AG08396 (cell line): ENCODE results near the gene ATP10A.
"Not testable (repeated sequence)": the region's sequence is repeated elsewhere in the genome, so short reads cannot be mapped to it uniquely, and the experiment has no call there.

ENCODE experiments used
- DNase-seq: peaks from one replicate; pipeline ENCODE4 v3.0.0; 2012; ENCODE audit warnings: low spot score, mixed read lengths

Gene ATP10A

DNA sequence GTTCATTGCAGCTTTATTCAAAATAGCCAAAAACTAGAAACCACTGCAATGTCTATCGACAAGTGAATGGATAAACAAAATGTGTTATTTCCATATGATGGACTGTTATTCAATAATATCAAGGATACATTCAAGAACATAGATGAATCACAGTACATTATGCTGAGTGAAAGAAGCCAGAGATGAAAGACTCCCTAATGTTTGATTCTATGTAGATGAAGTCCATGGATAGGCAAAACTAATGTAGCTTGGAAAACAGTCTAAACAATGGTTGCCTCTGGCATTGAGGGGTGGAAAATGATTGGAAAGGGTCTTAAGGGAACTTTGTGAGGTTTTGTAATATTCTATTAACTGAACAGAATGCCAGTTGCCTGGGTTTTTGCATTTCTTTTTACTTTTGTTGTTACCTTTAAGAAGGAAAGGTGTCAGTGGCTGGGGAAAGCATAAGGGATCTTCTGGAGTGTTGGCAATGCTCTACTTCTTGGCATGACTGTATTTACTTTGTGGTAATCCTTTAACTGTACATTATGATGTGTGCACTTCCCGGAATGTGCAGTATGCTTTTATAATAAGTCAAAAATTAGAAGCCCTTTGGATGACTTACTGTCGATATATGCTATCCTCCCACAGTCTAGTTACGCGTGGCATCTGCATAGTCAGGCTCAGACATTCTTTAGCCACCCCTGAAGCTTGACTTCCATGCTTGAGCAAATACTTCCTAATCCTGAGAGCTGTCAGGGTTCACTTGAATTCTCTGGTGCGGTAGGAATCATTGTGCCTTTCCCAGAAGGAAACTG, 20.5 kb upstream of the ATP10A start:
- DNase-seq: peak; percentile 68

DNA sequence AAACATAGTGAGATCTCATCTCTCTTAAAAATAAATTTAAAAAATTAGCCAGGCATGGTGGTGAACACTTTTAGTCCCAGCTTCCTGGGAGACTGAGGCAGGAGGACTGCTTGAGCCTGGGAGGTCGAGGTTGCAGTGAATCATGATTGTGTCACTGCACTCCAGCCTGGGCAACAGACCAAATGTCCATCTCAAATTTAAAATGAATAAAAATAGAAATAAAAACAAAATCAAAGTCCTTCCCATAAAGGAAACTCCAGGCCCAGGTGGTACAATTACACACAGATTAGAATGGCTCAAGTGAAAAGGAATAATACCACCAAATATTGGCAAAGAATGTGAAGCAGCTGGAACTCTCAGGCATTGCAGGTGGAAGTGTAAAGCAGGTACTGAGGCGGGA, 19.3 kb upstream of the ATP10A start:
- no peak for DNase-seq

DNA sequence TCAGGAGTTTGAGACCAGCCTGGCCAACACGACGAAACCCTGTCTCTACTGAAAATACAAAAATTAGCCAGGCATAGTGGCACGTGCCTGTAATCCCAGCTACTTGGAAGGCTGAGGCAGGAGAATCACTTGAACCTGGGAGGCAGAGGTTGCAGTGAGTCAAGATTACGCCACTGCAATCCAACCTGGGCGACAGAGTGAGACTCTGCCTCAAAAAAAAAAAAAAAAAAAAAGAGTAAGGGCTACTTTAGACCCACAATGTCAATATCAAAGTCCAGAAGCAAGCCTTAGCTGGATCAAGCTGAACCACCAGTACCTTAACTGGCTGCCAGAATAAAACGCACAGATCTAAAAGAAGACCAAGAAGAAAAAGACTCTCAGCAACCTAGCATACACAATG, 17.8 kb upstream of the ATP10A start:
- not testable (repeated sequence) for DNase-seq

DNA sequence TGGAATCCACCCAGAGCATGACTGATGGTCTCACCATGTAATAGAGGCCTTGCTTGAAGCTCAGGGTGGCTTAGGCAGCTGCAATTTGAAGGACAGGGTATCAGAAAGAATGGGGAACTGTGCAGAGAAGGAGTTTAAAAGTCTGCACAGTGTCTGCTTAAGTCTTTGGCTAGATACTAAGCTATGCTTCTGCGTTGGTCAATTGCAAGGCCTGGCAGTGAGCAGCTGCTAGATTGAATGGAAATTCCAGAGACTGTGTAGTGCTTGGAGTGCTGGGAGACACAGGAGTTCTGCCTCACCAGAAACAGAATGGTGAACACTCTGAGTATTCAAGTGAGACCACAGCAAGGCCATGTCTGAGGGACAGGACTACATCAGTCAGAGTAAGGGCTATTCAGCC, 17.3 kb upstream of the ATP10A start:
- DNase-seq: no peak

DNA sequence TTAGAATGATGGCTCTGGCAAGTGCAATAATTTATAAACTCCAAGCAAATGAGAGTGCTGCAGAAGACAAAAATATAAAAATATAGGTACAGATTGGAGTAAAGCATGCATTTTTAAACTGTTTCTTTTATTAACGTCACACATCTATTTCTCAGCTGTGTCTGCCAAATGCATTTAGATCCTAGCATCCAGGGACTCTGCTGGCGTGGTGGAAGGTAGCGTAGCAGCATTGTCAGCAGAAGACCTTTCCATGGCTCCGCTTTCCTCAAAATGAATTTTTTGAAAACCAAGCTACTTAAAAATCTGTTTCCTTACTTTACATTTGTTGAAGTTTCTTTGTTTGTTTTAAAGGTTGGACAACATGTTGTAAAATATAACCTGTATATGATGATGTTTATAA, 16.3 kb upstream of the ATP10A start:
- DNase-seq: no peak

DNA sequence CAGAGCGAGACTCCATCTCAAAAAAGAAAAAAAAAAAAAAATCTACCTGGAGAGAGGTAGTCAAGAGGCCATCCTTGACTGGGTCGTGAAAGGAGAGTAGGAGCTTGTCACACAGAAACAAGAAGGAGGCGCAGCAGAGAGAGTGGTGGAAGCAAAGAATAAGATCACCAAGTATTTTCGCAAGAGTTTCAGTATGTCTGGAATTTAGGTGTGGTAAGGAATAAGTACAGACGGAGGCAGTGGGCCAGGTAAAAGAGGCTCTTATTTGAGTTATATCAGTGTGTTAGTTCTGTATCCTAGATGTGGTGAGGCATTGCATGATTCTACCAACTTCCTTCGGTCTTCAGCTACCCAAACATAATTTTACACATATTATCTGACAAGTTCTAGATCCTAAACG, 14.6 kb upstream of the ATP10A start:
- no peak for DNase-seq

DNA sequence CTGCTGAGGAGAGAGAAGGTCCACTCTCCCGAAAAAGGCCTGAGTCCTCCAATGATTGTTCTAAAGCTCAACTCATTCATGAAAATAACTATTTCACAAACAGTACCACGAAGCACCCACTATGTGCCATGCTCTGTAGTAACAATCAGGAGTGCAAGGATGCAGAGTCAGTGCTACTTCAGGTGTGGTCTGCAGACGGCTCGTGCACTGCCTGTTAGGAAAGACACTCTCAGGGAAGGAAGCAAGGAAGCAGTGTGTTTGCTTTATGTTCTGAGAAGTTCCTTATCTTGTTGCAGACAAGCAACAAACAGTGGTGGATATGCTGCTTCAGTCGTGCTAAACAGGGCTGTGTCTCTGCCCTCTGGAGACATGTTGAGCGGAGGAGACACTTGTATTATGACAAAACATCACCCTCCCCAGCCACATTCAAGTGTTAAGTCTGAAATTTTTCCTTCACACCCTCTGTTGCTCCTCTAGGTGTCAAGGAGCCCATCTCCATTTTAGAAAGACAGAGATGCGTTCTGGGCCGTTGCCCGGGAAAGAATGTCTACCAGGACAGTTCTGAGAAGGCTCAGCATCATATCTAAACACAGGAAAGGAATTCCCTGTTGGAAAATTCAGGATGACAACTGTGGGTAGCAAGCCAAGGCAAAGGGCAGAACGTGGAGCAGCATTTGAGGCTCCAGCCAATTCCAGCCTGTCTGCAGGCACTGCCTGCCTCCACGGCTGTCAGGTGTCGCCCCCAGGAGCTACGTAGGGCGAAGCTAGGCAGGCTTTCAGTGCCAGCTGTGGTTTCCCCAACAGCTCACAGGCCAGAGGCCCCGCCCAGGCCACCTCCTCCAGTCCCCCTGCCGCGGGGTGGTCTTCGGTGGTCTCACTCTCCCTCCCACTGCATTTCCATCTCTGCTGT, 13.4 kb upstream of the ATP10A start:
- no peak for DNase-seq

DNA sequence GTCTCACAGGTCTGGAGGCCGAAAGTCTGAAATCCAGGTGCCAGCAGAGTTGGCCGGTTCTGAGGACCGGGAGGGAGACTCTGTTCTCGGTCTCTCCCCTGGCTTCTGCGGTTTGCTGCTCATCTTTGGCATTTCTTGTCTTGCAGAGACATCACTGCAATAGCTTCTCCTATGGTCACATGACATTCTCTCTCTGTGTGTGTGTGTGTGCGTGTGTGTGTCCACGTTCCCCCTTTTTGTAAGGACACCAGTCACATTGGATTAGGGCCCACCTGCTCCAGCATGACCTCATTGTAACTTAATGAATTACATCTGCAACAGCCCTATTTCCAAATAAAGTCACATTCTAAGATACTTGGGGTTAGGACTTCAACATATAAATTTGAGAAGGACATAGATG, 12.4 kb upstream of the ATP10A start:
- no peak for DNase-seq

DNA sequence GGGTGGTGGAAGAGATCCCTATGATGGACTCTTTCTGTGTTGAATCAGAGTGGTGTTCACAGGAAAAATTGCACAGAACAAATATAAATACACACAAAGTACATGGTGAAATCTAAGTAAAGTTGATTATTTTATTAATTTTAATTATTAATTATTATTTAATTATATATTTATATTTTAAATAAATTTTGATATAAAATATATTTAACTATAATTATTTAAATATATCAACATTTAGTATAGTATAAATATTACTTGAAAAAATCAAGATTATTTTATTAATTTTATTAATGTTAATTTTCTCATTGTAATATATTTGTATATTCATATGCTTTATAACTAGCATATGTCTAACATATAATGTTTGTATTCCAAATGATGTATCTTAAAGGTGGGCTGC, 11.3 kb upstream of the ATP10A start:
- DNase-seq: no peak

DNA sequence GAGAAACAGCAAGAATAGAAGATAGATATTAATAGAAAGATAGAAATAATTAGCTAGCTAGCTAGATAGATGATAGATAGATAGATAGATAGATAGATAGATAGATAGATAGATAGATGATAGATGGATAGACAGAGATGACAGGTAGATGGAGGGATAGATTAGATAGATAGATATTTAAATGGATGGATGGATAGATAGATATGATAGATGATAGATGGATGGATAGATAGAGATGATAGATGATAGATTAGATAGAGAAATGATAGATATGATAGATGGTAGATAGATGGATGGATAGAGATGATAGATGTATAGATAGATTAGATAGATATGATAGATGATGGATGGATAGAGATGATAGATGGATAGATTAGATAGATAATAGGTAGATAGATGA, 8.3 kb upstream of the ATP10A start:
- no peak for DNase-seq

DNA sequence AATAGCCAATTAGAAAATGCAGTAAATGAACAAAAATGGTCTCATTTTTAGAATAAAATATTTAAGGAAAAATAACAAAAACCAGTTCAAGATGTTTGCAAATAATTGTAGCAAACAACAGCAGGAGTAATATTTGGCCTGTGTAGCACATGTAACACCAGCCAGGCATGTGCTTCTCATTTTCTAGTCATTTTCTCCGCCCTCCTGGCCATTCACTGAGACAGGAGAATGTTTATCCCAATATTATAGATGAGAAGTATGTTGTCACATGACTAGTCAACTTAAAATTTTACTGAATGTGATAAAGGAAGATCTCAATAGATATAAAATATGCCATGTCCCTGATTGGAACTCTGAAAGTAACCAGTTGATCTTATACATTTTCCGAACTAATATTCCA, 7.8 kb upstream of the ATP10A start:
- no peak for DNase-seq

DNA sequence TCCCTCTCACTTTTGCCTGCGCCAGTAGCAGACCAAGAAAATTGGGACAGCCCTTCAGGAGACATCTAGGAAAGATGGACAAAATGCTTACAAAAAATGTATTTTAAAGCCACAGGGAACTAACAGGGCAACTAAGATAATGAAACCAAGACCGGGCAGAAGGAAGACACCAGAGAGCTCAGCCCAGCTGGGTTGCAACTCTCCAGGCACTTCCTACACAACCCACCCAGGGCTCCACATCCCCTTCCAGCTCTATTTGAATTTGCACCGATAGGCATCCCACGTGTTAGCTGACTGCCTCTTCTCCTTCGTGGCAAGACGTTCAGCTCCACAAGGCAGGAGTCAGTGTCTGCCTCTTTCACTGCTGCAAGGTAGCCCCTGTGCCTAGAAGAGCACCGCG, 6.6 kb upstream of the ATP10A start:
- DNase-seq: no peak

DNA sequence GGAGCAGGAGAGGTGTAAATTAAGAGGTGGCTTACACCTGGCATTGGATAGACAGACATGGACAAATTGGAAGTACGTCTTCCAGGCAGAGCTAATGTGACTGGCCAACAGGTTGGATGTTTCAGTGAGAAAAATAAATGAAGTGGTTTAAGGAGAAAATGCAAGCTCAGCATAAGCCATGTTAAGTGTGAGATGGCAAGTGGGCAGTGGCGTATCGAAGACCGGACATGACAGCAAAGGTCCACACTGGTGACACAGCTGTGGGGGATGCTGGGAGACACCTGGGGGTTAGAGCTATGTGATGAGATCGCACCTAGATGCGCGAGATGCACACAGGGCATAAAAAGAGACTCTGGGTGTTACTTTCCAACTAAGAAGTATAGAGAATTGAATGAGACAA, 3.7 kb upstream of the ATP10A start:
- no peak for DNase-seq

DNA sequence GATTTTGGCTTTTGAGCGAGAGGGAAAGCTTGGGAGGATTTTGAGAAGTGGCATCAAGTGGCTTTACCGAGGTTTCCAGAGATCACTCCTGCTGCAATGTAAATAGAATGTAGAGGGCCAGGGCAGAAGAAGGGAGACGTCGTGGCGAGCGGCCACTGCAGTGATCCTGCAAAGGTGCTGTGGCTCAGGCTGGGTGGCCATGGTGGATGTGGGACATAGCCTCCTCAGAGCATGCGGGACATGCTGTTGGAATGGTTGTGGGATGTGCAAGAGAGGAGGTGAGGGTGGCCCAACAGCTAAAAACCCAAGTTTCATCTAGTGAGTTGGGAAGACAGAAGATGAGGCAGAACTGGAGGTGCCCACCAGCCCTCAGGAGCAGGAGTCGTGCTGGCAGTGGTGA, 3.1 kb upstream of the ATP10A start:
- DNase-seq: no peak

DNA sequence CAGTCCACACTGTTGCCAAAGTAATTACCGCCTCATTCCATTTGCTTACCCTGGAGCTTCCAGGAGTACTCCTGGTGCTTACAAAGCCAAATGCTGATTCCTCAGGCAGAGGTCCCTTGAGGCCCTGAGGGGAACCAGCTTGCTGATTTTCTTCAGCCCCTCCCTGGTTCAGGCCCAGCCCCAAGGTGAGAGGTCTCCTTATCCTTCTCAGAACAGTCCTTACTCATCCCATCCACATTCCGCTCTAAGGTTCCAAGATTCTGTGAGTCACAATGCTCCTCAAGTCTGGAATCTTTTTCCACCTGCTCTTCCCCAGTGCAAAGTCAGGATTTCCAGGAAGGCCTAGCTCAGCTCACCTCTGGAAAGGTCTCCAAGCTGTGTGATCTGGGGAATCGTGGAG, 1.8 kb upstream of the ATP10A start:
- no peak for DNase-seq

DNA sequence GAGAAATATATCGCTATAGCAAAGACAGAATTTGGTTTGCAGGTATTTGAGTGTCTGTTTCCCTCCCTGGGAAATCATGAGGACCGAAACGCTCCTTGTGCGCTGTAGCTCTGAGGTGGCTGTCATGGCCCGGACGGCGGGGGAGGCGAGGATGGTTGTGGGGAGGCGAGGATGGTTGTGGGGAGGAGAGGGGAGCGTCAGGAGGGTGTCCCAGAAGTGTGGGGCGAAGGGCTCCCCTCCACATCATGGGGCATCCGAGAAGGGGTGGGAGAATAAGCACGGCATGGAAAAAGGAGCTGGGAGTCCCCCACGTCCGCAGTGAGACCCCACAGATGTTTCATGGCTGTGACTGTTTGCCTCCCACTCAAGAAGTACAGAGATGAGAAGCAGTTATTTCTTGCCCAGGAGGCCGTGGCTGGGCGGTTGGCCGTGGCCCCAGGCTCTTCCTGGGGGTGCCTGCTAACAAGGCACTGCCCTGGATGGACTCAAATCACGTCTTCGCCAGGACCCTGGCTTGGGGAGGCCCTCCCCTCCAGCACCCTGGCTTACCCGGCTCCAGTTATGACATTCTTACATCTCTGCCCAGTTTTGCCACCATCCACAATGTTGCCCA, 947 bp upstream of the ATP10A start:
- no peak for DNase-seq

DNA sequence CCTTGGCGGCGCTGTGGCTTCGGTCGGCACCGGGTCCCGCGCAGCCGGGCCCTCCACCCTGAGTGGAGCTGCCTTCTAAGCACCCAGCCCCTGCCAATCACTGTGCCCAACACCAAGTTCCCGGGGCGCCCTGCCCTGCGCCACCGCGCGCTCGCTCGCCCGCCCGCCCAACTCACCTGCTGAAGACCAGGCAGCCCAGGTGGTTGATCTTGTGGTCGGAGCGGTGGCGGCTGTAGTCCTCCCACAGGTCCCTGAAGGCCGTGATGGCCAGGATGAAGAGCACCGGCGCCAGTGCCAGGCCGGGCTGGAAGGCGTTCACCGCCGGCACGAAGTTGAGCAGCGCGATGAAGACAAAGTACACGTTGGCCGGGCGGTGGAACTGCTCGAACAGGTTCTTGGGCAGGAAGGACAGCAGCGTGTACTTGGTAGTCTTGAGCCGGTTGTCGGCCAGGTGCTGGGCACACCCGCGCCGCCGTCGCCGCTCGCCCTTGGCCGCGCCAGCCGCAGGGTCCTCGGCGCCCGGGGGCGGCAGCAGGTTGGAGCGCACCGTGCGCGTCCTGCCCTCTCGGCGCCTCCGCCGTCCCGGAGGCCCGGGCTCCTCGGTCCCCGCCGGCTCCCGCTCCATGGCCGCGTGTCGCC, 536 bp downstream of the ATP10A start:
- DNase-seq: peak; percentile 45

DNA sequence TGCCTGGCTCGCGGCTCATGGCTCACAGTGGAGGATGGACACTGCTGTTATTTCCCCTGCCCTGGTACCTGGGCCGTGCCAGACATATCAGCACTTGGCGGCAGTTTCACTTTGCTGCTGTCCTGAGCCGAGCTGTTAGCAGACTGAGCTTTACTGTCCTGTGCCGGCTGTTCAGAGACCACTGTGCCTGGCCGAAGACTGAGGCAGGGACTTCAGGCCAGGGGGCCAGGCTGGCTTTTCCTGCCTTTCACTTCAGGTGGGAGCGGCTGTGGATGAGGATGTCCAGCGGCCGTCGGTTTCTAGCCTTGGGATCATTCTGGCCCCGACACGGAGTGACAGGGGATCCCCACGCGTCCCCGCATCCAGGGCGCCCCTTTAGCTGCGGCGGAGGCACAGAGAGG, 1.1 kb downstream of the ATP10A start:
- peak; percentile 53 for DNase-seq

DNA sequence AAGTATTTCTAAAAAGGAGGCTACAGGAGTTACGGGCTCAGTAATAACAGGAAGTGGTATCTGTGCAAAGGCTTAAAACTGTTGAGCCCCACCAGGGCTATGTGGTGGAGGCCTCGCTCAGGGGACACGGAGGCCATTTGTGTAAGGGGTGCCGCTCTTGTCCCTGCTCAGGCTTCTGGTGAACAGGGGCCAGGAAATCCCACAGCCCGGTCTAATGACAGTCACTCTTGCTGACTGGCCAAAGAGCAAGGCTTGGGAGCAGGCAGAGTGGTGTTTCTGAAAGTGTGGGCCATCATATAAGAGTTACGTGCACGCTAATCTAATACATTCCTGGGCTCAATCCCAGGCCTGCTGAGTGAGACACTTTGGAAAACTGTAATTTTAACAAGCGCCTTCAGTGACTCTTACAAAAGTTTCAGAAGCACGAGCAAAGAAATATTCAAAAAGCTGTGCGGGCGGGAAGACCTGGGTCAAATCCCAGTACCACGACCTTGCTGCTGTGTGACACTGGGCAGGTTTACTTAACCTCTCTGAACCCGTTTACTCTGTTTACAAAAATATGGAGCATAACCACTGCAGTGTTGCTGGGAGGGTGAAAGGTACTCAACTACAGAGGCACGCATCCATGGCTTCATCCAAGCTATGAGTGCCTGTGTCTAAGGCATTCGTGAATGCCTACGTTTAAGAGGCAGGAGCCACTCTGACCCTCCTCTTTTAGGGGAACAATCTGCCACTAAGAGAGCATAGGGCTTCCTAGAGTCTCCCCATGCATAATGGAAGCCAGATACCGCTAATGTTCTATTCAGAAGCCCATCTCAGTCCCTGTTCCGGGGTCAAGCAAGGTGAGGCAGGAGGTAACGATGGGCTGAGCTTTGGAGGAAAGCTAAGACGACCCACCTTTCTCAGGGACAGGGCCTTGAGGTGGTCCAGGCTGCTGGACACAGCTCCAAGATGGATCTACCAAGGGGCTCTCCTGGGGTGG, 2.0 kb downstream of the ATP10A start:
- no peak for DNase-seq

DNA sequence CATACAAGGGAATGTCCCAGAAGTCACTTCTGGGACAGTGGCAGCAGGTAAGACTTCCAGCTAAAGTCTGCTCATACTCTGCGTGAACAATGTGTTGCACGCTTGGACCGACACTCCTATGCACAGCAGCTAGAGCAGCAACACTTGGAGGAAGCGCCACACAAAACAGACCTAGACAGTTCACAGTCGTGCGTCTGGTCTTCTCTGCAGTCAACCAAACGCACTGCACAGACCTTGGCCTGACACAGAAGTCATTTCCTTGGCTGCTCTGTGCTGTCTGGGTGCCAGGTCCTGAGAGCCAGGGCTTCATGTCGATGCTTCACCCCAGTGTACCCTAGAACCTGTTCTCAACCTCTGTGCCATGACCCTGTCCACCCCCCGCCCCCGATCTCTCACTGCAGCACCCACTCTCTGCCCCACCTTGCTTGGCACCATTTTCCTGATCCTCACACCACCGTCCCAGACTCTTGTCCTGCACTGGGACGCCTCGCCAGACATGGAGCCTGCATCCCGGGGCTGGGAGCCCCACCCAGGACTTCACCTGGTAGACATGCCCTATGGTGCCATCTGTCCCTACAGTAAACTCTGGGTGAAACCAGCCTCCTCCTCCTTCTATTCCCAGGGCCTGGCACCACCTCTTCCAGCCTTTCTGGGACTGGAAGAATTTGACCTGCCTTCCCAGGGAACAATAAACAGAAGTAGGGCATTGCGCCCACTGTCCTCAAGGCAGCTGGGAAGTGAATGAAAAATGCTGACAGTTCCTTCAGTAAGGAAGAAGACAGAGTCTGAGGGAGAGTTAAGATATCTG, 3.1 kb downstream of the ATP10A start:
- no peak for DNase-seq
